A673 (cell line): ENCODE results near the gene NHS.

Experiments used
- CTCF ChIP-seq: fragments of 300-800, 200-600 bp; sonication (generic); conservative IDR thresholded peaks from 2 replicates; pipeline ENCODE4 v1.5.1; 2017; ENCODE audit warnings: low read depth, mild to moderate bottlenecking, antibody characterized with exemption, low read length, moderate library complexity, mixed read lengths
- EZH2 ChIP-seq: fragments of 200-600 bp; sonication (generic); IDR thresholded peaks from 2 replicates; pipeline ENCODE4 v1.6.1; 2017; ENCODE audit warnings: borderline replicate concordance, low read depth, mild to moderate bottlenecking, mixed read lengths, antibody characterized with exemption, low read length; ENCODE audit not compliant: poor library complexity, severe bottlenecking

GRCh38 chrX:17414027-17414658 is 39.1 kb downstream of the NHS start:
- TF ChIP-seq CTCF (no peak), EZH2 (no peak)
